Muscle layer of colon (tissue), 2 donors: Measurements from ENCODE around the gene PEX14.
"Not testable (repeated sequence)": the region's sequence is repeated elsewhere in the genome, so short reads cannot be mapped to it uniquely, and the experiment has no call there.

ENCODE experiments used
- H3K27ac ChIP-seq: one replicate; pipeline ENCODE4 v1.7.0; 2013; ENCODE audit warnings: low read depth, mild to moderate bottlenecking, low read length, moderate library complexity
- H3K27me3 ChIP-seq, 2 donors: one replicate each; pipeline ENCODE4 v1.7.0; 2013; ENCODE audit warnings: low read length in 2 of 2, mild to moderate bottlenecking in 2 of 2; ENCODE audit not compliant: insufficient read depth in 2 of 2, control insufficient read depth in 1 of 2
- H3K36me3 ChIP-seq: one replicate; pipeline ENCODE4 v1.7.0; 2013; ENCODE audit warnings: mild to moderate bottlenecking, low read length; ENCODE audit not compliant: insufficient read depth
- H3K4me1 ChIP-seq: one replicate; pipeline ENCODE4 v1.7.0; 2013; ENCODE audit warnings: mild to moderate bottlenecking, low read length; ENCODE audit not compliant: insufficient read depth
- H3K4me3 ChIP-seq, 2 donors: one replicate each; pipeline ENCODE4 v1.7.0; 2013; ENCODE audit warnings: low read length in 2 of 2, low read depth in 1 of 2, mild to moderate bottlenecking in 1 of 2, moderate library complexity in 1 of 2
- H3K9ac ChIP-seq: one replicate; pipeline ENCODE4 v1.7.0; 2013; ENCODE audit warnings: low read length
- H3K9me3 ChIP-seq: one replicate; pipeline ENCODE4 v1.7.0; 2013; ENCODE audit warnings: mild to moderate bottlenecking, low read length
- donor health status: abdominal sarcoma.
- donor health status: Adenocarcinoma of cecum.

The PEX14 gene, protein sequence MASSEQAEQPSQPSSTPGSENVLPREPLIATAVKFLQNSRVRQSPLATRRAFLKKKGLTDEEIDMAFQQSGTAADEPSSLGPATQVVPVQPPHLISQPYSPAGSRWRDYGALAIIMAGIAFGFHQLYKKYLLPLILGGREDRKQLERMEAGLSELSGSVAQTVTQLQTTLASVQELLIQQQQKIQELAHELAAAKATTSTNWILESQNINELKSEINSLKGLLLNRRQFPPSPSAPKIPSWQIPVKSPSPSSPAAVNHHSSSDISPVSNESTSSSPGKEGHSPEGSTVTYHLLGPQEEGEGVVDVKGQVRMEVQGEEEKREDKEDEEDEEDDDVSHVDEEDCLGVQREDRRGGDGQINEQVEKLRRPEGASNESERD

DNA sequence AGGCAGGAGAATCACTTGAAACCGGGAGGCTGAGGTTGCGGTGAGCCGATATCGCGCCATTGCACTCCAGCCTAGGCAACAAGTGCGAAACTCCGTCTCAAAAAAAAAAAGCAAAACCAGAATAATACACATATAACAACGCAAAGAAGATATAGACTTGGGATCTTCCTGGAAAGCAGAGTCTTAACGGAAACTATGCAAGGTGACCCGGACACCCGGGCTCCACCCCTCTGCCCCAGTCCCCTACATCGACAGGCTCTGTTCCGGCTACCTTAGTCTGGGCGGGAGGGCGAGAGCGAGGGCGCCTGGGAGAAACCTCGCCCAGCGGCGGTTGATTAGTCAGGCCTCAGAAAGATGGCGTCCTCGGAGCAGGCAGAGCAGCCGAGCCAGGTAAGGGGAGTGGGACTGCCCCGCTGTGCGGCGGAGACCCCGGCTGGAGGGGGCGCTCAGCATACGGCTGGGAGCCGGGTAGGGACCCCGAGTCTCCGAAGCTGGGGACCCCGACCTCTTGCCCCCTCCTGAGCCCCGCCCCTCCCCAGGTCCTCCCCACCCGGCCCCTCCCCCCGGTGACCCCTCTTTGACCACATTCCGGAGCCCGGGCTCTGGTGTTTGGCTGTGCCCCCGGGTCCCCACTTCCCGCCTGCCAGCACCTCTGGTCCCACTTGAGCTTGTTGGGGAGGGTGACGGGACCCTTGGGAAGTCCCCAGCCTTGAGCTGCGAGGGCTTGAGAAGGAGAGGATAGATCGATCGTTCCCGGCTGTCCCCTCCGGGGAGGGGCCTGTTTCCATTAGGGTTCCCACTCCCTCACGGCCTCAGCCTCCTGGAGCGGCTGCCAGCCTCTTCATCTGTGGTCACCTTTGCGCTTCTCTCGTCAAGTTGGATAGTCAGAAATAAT is at the start of gene PEX14:
Gene PEX14, plus strand, starts transcription at position 338 of the 895 bp plus-strand sequence. Its CDS starts 17 bp downstream, at position 355.
- Histone ChIP-seq H3K4me3 (peak within 1 kb of the TSS; percentile 88 to 90), H3K9ac (peak within 1 kb of the TSS; percentile 77), H3K27ac (peak within 1 kb of the TSS; percentile 41), H3K4me1 (peaks cover 21% of the 10 kb centered on the region), H3K27me3 (no peaks in the 10 kb centered on the region), H3K36me3 (no peaks in the 10 kb centered on the region), H3K9me3 (no peaks in the 10 kb centered on the region)

GRCh38 chr1:10425826-10426534 is 48.8 kb upstream of the PEX14 start:
- not testable (repeated sequence) for H3K4me1 ChIP-seq, H3K9me3 ChIP-seq, H3K27ac ChIP-seq, H3K9ac ChIP-seq, H3K27me3 ChIP-seq, H3K36me3 ChIP-seq, H3K4me3 ChIP-seq

DNA sequence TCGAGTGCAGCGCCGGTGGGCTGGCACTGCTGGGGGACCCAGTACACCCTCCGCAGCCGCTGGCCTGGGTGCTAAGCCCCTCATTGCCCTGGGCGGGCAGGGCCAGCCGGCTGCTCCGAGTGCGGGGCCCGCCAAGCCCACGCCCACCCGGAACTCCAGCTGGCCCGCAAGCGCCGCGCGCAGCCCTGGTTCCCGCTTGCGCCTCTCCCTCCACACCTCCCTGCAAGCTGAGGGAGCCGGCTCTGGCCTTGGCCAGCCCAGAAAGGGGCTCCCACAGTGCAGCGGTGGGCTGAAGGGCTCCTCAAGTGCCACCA is 48.3 kb upstream of the PEX14 start:
- not testable (repeated sequence) for H3K36me3 ChIP-seq, H3K4me1 ChIP-seq, H3K27ac ChIP-seq, H3K4me3 ChIP-seq, H3K27me3 ChIP-seq, H3K9me3 ChIP-seq, H3K9ac ChIP-seq

DNA sequence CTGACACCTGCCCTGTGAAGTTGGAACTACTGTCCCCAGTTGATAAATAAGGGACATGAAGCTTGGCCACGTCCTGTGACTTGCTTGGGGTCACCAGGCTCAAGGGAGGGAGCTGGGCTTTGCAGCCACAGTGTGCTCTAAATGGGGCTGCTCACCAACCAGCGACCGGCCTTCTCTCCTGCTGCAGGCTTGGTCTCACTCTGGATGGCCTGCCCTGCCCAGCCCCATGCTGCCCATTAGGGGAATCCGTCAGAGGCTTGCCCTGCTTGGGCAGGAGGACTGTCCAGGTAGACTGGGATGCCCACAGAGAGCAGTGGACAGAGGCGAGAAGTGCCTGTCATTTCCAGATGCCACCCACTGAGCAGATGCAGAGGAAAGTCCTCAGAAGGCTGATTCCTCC is 45.8 kb upstream of the PEX14 start:
- Histone ChIP-seq H3K36me3 (no peaks in the 10 kb centered on the region), H3K9me3 (no peaks in the 10 kb centered on the region), H3K27ac (no peak overlapping the region), H3K27me3 (no peaks in the 10 kb centered on the region), H3K4me1 (peaks cover 3% of the 10 kb centered on the region), H3K9ac (no peak overlapping the region), H3K4me3 (no peak overlapping the region)

DNA sequence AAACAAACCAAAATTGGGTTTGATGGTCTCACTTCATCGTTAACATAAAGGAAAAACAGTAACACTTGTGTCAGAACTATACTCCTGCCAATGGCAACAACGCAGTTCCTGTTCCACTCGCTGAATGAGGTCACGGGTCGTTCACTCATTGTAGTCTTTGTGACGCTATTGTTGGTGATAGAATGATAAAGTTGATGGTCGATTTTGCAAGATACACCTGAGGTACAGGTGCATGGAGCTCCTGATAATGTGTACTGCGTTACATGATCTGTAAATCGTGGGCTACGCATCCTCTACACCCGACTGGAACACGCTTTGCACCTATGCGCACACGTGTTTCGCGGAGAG is 44.9 kb upstream of the PEX14 start:
- H3K36me3 ChIP-seq = no peaks in the 10 kb centered on the region
- H3K9ac ChIP-seq = no peak overlapping the region
- peak overlapping the region; percentile 86 to 93 for H3K4me3 ChIP-seq
- no peaks in the 10 kb centered on the region for H3K9me3 ChIP-seq
- H3K27ac ChIP-seq = no peak overlapping the region
- no peaks in the 10 kb centered on the region for H3K4me1 ChIP-seq
- no peaks in the 10 kb centered on the region for H3K27me3 ChIP-seq

DNA sequence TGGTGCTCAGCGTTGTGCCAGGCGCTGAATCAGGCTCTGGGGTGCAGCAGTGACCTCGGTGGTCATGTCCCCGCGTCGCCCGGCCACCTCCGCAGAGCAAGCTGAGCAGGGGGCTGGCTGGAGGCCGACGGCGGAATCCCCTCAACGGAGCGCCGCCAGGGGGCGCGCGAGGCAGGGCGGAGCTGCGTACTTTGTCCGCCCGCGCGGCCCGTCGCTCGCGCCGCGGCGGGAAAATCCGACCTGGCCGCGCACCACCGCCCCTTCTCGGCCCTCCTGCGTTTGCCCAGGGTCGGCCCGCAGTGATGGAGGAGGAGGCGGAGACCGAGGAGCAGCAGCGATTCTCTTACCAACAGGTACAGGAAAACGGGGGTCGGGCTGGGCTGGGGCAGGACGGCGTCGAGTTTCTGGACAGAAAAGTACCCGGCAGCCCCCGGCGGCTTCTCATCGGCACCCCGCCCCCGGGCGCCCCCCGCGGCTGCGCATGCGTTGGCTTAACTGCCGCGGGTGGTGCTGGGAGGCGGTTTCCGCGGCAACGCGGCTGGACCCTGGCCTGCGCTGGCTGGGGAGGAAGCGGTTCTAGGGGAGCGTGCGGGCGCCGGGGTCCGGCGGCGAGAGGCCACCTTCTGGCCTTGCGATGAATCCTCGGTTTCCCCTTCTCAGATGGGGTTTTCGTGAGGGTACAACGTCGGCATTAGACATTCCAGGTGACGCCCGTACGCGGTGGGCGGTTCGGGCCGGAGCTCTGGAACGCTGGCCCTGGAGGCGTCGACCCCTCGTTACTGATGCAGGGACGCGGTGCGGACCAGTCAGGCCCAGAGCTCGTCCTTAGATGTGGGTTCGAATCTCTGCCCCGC is 44.3 kb upstream of the PEX14 start, which contains the start of gene CENPS:
Gene CENPS, plus strand, starts transcription at position 218 of the 854 bp plus-strand sequence. Its CDS starts 85 bp downstream, at position 303.
- Histone ChIP-seq H3K9me3 (no peaks in the 10 kb centered on the region), H3K36me3 (no peaks in the 10 kb centered on the region), H3K9ac (peak within 1 kb of the TSS; percentile 74), H3K27ac (peak within 1 kb of the TSS; percentile 74), H3K4me1 (no peaks in the 10 kb centered on the region), H3K4me3 (peak within 1 kb of the TSS; percentile 86 to 93), H3K27me3 (no peaks in the 10 kb centered on the region)

DNA sequence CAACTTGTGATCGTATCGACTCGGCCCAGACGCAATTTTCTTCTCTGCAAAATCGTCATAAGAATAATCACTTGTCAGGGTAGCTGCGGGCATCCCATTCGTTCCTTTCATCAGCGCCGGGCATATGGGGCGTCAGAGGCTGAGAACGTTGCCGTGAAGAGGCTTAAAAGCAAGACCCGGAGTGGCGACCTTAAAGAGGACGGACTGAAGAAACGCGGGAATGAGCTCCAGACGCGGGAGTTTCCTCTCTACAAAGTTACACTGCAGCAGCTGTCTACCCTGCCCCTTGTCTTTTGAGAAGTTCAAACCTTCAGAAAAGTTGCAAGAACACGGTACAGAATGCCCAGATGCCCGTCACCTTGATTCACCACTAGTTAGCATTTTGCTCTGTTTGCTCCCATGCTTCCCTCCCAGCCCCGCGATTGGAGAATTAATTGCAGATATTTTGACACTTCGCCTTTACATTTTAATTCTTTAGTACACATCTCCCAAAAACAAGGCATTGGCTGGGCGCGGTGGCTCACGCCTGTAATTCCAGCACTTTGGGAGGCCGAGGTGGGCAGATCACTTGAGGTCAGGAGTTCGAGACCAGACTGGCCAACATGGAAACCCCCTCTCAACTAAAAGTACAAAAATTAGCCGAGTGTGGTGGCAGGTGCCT is 43.5 kb upstream of the PEX14 start:
- H3K9me3 ChIP-seq = no peaks in the 10 kb centered on the region
- H3K4me3 ChIP-seq = peak overlapping the region; percentile 86 to 93
- peak overlapping the region; percentile 74 for H3K9ac ChIP-seq
- H3K27ac ChIP-seq = peak overlapping the region; percentile 74
- H3K27me3 ChIP-seq = no peaks in the 10 kb centered on the region
- no peaks in the 10 kb centered on the region for H3K4me1 ChIP-seq
- H3K36me3 ChIP-seq = no peaks in the 10 kb centered on the region

DNA sequence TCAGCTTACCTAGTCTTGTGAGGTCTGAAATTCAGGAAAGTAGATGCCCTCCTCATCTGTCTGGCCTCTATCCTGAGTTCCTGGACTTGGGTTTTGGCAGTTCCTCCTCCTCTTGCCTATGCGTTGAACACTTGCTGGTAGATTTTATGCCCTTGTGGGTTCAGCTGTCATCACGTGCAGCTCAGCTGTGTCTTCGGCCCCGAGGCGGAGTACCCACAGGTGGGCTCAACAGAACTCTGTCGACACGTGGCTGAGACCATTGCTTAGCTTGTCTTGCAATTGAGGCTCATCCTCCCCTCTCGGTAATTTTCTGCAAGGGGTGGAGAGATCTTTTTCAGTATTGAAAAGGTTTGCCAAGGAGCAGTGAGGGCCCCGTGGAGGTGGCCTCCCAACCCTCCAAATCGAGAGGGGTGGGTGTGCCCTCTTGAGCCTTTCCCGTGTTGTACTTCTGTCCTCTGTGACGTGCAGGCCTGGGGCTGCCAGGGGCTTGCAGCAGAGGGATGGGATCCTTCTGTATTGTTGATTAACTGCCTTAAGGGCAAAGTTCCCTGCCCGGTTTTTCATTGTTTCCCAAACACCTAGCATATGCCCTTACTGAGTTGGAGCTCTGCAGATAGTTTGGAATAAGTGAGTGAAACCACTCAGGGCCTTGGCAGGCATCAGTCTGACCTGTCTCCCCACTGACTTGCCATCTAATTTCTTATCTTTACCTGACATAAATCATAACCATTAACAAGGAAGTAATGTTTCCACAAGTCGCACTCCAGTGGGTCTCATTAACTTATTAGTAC is 41.6 kb upstream of the PEX14 start:
- Histone ChIP-seq H3K27ac (no peak overlapping the region), H3K4me3 (no peak overlapping the region), H3K36me3 (no peaks in the 10 kb centered on the region), H3K9me3 (no peaks in the 10 kb centered on the region), H3K27me3 (no peaks in the 10 kb centered on the region), H3K9ac (no peak overlapping the region), H3K4me1 (no peaks in the 10 kb centered on the region)

GRCh38 chr1:10433790-10434189 is 41.0 kb upstream of the PEX14 start:
- Histone ChIP-seq H3K9me3 (no peaks in the 10 kb centered on the region), H3K4me3 (no peak overlapping the region), H3K9ac (no peak overlapping the region), H3K27ac (no peak overlapping the region), H3K4me1 (no peaks in the 10 kb centered on the region), H3K27me3 (no peaks in the 10 kb centered on the region), H3K36me3 (no peaks in the 10 kb centered on the region)

- Histone ChIP-seq H3K36me3 (no peaks in the 10 kb centered on the region), H3K27me3 (no peaks in the 10 kb centered on the region), H3K9me3 (no peaks in the 10 kb centered on the region), H3K27ac (no peak overlapping the region), H3K4me3 (no peak overlapping the region), H3K4me1 (no peaks in the 10 kb centered on the region), H3K9ac (no peak overlapping the region)
These were observed 40.2 kb upstream of the PEX14 start for GRCh38 chr1:10434590-10434989.
